ENCODE measurements around the gene MRPL1.

The MRPL1 gene

DNA sequence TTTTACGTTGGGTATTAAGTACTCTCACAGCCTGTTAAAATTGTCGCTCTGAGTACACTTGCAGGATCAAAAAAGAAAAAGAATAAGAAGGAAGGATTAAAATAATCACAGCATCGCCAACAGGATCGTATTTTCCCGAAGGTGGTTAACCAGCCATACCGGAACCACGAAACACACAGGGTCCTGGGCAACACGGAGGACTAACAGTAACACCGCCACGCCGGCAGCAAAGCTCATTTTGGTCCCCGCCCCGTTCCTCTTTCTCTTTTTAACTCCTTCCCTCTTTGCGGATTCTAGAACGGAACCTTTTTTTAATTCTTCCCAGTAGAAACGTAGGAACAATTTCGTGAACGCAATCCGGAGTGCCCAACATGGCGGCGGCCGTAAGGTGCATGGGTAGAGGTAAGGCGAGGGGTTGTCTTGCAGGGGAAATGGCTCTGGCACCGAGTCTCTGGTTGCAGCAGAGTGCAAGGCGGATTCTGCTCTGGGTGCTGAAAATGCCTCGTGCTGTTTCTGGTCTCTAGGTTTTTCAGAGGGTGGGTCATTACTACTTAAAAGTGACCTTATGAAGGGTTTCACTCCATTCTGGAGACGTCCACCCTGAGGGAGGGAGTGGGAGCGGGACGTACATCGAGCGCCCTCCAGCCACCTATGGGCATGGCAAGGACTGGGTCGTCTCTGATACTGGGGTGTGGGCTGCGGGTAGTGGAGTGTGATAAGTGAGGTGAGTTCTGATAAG lies at the start of gene MRPL1:
Gene MRPL1 (plus strand): TSS at position 353 of the 739 bp plus-strand sequence. CDS start 19 bp downstream, at position 372.
- peak; percentile 75 for DNase-seq (ENCODE audit: low read depth)

DNA sequence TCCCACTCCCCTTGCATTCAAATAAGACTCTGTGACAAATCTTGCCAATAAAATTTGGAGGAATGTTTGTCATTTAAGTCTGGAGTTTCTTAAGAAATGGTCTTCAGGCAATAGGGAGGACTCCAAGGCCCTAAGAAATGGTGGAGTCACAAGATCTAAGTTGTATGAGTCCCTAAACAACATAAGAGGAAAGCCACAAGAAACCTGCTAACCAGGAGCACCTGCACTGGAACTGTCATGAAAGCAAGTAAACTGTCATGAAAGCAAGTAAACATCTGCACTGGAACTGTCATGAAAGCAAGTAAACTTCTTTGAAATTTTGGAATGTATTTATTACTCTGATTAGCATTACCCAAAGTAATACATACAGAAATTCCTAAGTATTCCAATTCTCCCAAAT lies 47.0 kb upstream of the MRPL1 start:
- DNase-seq (ENCODE audit: low read depth): no peak

DNA sequence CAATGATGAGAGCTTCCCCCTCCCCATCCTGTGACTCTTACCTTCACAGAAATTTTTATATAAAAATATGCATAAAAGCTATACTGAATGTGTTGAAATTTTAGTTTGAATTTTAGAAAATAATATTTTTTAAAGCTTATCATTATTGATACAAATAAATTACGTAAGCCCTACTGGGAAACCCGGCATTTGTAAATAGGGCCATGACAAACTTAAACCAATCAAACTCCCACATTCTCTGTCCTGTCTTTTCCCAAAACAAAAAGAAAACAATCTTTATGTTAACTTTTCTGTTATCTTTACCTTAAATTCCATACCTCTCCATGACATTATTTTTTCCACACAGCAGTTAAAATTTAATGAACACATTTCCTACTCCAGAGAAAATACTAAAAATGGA lies 46.1 kb upstream of the MRPL1 start:
- DNase-seq (ENCODE audit: low read depth): no peak

DNA sequence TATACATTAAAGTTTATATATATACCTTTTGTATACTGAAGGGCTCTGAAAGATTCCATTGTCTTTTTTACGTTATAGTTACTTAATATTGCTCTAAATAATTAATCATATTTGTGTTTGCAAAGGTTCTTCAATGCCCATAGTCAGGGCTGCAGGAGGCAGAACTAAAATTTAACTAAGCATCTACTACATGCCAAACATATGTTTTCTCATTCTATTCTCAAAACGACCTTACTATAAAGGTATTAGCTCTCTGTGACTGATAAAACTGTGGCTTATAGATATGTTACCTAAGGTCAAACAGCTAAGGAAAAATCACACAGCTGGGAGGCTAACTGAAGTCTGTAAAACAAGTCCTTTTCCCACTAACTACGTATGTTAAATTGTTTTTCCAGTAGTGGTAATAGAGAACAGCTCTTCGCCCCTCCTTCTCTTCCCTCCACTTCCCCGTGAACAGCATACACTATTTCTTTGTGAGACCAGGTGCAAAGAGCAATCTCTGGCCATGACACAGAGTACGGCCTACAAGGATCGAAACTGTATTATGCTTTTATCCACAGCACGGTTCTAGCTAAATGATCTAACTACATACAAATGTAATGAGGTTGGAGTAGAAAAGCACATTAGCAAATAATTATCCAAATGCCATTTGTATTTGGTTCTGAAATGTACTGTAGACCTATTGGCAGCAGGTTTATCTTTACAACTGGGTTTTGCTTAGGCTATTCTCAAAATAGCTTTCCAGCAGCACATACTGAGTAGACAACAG lies 45.1 kb upstream of the MRPL1 start:
- no peak for DNase-seq (ENCODE audit: low read depth)

DNA sequence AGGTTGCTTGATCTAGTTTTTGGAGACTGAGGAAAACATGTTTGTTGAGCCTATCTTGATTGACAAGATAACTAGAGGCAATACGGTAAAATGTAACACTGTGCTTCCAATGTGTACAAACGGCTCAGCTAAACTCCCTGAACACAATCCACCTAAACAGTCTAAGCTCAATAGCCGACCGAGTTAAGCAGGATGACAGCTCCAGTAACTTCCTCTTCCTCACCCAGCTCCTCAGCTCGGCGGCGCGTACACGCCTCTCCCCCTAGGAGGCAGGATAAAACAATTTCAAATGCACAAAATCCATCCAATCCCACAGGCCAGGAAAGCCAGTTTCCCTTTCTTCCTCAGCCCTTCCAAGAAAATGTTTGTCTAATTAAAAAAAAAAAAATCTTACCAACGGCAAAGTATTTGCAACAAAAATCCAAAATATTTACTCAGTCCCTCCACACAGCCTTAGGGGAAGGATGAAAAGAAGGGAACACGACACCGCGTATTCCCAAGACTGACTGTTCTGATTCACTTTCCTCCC lies 44.5 kb upstream of the MRPL1 start:
- DNase-seq (ENCODE audit: low read depth): peak; percentile 72

DNA sequence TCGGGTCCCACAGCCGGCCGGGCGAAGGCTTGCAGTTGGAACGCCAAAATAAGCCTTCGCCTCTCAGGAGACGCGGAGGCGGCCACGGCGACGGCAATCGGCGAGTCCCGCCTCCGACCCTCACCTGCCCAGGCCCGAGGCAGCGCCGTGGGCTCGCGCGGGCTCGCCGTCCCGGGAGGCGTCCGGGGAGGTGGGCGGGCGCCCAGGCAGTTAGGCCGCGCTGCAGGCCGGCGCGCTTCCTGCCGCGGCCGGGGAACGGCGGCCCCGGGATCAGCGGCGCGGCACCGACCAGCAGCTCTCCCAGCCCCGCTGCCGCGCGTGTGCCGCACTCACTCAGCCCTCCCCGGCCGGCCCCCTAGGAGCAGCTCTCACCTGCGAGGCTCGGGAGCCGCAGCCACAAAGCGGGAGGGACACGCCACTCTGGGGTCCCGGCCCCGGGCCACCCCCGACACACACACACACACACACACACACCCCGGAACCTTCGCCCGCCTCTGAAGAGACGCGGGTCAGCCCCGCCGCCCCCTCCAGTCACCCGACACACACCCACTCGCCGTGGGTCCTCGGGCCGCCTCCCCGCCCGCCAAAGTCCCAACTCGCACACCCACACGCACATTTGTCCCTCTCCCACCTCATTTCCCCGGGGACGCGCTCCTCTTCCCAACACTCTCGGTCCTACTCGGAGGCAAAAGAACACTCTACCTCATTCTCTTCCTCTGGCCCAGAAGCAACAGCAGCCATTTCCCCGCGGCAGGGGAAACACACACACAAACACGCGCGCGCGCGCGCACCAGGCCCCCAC lies 43.8 kb upstream of the MRPL1 start, which contains the start of gene CNOT6L:
Gene CNOT6L (minus strand): TSS at position 767 of the 802 bp plus-strand sequence. CDS start 60 bp downstream, at position 707.
- DNase-seq (ENCODE audit: low read depth): no peak

DNA sequence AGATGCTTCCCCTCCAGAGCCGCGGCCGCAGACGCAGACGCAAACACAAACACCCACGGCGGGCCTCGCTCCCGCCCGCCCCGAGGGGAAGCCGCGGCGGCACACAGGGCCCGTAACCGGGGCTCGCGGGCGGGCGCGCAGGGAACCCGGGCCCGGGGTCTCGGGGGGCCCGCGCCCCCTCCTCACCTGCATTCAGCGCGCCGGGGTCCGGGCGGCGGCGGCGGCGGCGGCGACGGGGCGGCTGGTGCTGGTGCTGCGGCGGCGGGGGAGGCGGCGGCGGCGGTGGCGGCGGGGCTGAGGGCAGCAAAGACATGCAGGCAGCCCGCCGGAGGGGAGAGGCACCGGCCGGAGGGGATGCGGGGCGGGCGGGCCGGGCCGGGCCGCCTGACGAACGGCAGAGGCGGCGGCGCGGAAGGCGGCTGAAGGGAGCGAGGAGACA lies 43.2 kb upstream of the MRPL1 start:
- DNase-seq (ENCODE audit: low read depth): no peak

DNA sequence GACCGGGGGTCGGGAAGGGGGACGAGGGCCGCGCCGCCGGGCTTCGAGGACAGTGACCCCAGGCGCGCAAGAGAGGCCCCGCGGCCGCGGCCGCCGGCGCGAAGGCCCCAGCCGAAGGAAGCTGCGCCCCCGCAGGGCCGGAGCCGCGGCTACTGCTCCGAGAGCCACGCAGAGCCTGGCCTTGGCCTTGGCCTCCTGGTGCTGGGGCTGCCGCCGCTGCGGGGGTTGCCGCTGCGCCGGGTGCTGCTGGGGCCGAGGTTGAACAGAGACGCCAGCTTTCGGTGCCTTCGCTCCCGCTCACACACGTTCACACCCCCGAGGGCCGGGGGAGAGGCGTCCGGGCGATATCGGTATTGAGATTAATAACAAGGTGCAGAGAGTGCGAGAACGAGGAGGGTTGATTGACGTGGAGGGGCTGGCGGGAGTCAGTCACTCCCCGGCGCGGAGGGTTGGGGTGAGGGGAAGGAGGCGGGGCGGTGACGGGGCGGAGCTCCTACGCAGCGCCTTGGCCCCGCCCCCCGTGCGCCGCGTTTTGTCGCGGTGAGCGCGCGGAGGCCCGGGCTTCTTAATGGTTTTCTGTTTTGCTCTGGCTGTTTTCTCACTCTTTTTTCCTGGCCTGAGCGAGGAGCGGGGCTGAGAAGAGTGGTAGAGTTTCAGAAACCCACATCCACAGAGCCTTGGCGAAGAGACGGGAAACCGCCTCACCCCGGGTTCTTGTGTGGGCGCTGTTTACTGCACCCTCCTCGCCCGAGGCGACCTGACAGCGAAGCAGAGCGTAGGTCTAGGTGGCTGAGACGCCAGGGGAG lies 42.6 kb upstream of the MRPL1 start:
- DNase-seq (ENCODE audit: low read depth): peak; percentile 72

DNA sequence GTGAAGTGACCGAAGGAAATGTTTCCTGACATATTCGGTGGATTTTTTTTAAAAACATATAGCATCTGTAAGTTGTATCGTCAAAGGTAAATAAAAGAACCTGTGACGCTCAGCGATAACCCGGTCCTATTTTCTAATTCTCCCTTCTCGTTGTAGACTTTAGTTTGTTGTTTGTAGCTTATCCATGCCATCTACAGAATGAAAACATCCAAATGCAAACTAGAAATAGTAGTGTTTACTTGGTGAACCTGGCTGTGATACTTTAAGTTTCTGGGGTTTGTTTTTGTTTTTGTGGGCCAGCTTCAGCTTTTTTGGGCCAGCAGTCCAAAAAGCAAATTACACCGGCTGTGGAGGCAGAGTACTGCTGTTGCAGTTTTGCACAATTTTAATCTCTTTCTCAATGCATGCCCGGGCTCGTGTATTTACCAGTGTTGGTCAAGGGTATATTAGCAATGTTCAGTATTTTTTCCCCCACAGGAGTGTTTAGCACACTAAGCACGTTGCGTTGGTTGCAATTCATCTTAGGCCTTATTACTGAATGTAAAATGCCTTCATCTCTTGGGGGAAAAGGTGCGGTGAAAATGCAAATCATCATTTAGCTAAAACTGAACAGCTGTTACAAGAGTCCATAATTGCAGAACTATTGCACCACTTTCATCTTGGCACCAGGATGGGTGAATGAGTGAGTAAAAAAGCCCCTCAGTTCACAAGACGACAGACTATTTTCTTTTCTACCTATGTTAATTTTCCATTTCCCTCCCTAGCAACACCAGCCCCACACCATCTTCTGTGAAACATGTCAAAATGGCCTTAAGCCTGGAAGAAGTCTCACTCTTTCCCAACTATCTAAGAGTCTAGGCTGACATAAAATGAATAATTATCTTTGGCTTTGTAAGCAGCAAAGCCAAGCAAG lies 41.7 kb upstream of the MRPL1 start:
- no peak for DNase-seq (ENCODE audit: low read depth)

DNA sequence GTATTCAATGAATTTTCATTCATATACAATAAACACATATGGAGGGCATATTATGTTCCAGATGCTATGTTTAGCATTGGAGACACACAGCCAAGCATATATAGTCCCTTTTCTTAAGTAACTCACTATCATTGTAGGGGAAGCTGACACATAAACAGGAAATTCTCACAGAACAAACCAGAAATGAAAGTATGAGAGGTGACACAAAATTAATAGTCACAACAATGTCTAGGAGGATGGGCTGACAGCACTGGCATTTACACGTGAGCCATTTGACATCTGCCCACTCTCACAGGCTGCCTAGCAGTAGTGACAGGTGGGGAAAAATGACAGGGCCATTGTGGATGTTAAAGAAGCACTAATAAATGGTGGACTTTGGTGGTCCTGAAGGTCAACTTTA lies 40.9 kb upstream of the MRPL1 start:
- DNase-seq (ENCODE audit: low read depth): no peak

DNA sequence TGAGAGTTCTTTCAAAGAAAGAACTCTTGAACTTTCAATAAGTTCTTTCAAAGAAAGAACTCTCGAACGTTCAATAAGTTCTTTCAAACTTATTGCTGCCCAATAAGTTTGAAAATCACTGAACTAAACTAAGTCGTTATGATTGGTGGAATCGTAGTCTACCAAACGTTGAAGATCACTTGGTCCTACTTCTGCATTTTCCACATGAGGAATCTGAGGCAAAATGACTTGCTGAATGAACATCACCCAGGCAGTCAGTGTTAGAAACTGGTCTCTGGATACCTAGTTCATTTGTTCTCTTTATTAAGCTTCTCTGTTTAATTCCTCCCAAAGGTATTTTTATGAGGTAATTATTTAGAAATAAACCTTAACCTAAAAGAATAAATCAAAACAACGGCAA lies 36.4 kb upstream of the MRPL1 start:
- DNase-seq (ENCODE audit: low read depth): no peak

DNA sequence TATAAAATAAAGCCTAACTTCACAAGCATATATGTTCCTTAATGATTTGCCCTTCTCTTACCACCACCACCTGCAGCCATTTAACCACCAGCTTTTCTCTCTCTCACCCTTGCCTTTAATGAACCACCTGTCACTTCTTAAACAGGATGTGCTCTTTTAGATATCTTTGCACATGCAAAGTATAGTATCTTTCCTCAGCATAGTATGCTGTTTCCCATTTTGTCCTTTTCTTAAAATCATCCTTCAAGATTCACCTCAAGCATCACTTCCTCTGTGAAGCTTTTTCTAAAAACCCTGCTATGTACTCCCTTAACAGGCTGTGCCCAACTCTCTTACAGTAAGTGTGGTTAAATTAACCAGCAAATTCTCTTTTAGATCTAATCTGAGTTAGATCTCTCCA lies 35.3 kb upstream of the MRPL1 start:
- DNase-seq (ENCODE audit: low read depth): no peak

DNA sequence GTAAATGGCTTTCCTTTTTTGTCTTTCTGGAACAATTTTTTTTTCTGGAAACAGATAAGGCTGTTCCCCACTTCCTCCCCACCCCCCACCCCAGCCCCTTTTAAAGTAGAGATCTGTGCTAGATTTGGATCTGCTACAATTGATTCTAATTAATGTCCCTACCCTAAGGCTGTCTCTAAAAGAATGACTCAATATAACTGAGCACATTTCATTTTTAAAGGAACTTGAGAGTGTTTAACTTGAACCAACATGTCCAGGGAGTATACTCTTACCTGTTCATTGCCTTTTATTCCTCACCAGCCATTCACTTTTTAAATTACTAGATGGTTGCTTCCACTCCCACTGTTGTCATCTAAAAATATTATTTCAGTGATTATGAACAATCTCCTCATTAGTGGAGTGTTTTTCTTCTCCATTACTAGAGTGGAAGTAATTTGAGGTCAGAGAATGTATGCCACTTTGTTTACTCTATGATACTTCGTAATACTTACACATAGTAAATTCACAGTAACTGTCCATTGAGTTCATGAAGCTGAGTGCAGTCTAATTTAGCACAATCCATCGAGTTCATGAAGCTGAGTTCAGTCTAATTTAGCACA lies 29.4 kb upstream of the MRPL1 start:
- DNase-seq (ENCODE audit: low read depth): no peak

DNA sequence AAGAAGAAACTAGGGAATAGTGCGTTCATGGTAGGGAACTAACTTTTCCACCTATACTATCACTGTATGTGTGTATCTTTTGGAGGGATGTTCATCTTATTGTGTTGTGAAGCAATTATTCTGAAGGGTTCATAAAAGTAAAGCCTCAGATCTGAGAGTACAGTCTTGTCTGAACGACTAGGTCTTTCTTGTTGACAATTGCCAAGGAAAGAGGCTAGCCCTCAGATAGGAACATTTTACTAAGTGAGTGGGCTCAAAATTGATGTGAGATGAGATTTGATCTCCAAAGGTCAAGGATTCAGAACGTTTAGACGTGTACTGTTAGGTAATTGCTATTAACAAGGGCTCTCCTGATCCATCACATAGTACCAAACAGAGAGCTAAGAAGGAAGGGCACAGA lies 28.2 kb upstream of the MRPL1 start:
- no peak for DNase-seq (ENCODE audit: low read depth)

DNA sequence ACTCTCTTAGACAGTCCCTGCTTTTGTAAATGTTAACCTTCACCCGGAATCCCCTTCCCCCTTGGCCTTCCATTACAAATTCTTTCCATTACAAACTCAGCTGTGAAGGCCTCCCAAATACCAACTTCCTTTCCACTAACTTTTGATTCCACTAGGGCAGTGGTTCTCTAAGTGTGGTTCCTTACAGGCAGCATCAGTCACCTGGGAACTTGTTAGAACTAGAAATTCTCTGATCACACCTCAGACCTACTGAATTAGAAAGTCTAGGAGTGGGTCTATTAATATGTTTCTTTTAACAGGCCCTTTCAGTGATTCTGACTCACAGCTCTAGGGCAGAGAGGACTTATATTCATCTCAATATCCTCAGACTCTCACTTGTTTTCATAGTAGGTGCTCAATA lies 19.0 kb upstream of the MRPL1 start:
- DNase-seq (ENCODE audit: low read depth): no peak

DNA sequence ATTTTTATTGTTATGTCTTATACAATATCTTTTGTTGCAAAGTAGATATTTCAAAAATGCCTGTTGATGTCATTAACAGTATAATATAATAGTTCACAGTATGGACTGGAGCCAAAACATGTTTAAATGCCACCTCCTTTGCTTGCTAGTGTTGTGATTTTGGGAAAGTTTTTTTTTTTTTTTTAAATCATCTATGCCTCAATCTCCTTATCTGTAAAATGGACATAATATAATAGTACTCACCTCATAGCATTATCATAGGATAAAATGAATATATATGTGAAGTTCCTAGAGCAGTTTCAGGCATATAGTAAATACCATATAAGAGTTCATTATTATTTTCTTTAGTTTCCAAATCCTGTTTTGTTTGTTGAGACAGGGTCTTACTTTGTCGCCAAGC lies 18.3 kb upstream of the MRPL1 start:
- DNase-seq (ENCODE audit: low read depth): no peak

DNA sequence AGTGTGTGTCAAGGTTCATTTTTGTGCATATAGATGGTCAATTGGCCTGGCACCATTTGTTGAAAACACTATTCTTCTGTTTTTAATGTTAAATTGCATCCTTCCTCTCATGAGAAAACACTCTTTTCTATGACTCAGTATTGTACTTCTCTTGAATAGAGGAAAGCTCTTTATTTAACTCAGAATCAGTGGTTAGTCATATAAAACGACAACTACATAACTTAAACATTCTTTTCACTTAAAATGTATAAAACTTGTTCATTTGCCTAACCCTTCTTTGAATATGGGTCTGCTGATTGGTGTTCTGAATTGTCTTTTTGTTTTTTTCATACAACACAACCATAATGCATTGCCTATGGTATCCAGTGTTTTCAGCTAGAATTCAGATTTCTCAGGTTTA lies 17.2 kb upstream of the MRPL1 start:
- DNase-seq (ENCODE audit: low read depth): no peak

DNA sequence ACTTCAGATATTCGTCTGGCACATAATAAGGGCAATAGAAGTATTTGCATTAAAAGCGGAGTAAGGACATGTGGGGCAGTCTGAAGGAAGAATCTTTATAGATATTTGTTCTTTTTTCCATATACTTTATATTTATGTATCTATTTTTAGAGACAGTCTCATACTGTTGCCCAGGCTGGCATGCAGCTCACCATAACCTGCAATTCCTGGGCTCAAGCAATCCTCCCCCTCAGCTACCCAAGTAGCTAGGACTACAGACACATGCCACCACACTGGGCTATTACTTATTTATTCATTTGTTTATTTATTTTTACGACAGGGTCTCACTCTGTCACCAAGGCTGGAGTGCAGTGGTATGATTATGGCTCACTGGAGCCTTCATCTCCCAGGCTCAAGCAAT lies 16.7 kb upstream of the MRPL1 start:
- no peak for DNase-seq (ENCODE audit: low read depth)

DNA sequence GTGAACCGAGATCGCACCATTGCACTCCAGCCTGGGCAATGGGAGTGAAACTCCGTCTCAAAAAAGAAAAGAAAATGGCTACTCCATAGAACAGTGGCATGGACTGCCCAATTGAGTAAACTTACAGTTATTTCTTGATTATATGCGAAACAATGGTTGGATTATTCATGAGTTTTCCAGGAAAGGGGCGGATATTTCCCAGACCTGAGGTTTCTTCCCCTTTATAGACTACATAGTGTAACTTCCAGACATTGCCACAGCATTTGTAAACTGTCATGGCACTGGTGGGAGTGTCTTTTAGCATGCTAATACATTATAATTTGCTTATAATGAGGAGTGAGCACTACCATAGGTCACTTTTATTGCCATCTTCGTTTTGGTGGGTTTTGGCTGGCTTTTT lies 14.1 kb upstream of the MRPL1 start:
- DNase-seq (ENCODE audit: low read depth): no peak
